ENCODE data around the gene PTPRN2.

The PTPRN2 gene

DNA sequence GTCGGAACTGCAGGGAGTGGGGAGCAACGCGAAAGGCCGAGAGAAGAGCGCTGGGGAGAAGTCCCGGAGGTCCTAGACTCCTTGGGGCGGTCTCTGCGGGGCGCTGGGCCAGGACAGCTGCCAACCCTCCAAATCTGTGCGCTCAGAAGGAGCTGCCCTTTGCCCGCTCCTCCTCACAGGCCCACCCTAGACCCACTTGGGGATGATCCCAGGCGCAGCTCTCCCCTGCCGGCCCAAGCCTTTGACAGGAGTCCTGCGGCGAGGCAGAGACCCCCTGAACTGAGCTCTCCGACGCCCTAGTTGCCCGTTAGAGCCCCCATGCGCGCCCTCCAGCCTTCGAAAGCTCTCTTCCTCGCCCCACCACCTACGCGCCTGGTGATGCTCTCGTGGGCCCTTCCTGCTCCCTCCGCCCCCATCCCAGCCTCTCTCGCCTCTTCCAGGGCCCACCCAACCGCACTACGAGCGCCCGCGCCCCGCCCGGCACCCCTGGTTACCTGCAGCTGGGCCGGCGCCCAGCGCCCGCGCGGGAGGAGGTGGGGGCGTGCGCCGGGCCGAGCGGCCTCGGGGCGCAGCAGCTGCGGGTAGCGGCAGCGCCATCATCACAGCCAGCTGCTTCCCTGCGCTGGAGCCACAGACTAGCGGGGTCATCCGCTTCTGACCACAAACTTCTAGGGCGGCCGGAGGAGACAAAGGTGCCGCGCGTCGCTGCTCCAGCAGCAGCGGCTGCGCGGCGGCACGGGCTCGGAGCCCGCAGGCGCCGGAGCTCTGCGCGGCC lies 897.4 kb downstream of the PTPRN2 start:
- FAIRE-seq: no peak

DNA sequence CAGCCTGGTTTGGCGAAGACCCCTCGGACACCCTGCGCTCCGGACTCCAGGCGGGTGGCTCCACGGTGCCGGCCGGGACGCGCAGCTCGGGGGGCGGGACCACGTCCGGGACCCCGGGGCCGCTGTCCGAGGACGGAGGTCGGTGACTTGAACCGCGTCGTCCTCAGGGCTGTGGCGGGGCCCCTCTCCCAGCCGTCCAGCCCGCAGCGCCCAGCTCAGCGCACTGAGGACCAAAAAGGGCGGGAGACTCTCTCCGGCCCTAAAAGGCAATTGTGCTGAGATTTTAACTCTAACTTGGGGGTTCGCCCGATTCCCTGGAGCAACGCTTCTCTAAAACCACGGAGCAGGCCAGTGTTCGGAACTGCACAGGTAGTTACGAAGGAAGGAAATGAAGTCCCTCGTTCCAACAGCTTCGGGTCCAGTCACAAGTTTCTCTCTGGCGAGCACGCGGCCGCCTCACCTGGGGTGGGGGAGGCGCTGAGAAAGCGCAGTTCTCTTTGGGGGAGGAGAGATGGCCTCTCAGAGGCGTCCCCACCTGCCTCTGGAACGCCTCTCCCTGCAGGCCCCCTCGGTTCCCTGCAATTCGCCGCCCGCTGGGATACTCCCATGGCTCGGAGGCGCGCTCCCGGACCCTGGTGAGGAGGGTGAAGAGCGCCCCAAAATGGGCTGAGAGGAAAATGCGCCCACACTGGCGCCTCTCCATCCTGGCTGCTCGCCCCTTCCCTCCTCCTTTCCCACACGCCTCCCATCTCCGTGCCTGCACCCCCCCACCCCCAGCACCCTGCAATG lies 898.2 kb downstream of the PTPRN2 start:
- FAIRE-seq: no peak

DNA sequence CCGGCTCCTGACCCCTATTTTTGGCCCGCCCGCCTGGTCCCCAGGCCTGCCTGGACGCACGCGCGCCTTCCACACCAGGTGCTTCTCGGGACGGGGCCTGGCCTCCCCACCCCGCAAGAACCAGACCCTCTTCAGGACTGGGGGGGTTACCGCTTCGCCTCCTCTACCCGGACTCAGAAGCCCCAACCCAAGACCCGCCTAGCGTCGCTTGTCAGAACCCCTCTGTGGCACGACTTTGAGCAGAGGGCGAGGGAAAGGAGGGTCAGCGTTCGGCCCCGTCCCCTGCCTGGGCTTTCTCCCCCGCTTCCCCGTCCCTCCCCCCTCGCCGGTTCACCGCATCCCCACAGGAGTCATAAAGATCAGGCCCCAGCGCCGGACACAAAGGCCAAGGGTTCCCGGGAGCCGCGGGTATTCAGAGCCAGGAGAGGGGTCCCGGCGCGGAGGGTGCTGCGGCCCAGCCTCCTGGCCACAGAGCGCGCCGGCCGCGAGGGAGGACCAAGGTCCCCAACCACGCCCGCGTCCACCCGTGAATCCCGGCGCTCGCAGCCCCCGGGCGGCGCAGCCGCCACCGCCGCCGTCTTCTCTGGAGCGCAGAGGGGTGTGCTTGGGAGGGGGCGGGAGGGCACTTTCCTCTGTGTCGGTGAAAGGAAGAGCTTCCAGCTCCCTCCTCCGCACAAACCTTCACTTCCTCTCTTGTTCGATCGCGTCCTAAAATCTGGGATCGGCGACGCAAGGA lies 898.9 kb downstream of the PTPRN2 start:
- FAIRE-seq: no peak

DNA sequence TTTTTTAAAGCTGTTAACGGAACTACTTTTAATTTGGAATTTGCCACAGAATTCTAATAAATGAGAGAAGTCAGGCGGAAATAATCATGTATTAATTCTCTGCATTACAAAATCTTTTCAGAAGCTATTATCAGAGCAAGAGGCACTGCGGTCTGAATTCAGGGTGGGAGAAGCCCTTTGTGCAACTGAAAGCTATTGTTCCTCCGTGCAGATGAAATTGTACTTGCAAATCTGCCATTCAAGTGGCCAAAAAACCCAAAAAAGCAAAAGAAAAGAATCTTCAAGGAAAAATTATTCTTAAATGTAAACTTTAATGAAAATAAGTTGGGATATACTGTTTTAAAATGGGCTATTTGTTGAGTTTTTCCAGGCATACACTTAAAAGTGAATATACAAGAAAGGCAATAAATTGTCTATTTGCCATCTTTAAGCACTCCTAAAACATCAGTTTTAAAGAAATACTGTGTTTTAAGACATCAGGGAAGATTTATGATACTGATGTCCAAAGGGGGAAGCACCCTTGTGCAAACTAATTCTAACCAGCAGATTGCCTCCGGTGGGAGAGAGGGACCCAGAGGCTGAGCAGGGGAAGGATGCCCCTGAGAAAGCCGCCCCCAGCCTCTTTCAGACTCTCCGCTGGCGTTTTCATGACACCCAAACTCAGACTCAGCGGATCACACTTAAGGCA lies 899.6 kb downstream of the PTPRN2 start:
- FAIRE-seq: no peak

DNA sequence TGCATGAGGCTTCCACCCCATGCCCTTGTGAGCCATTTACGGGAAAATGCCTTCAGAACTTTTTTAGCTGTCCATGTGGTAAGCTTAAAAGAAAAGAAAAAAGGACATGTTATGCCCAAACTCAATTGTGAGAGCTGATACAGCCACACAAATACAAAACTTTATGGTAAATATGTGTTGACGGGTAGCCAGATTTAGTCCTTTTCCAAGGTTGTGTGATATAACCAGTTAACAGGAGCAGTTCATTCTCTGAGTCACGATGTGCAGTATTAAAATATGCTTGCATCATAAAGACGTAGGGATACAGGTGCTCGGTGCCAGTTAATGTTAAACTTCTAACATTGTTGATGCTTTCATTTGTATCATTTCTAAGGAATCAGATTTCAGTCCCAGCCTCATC lies 900.5 kb downstream of the PTPRN2 start:
- no peak for FAIRE-seq

DNA sequence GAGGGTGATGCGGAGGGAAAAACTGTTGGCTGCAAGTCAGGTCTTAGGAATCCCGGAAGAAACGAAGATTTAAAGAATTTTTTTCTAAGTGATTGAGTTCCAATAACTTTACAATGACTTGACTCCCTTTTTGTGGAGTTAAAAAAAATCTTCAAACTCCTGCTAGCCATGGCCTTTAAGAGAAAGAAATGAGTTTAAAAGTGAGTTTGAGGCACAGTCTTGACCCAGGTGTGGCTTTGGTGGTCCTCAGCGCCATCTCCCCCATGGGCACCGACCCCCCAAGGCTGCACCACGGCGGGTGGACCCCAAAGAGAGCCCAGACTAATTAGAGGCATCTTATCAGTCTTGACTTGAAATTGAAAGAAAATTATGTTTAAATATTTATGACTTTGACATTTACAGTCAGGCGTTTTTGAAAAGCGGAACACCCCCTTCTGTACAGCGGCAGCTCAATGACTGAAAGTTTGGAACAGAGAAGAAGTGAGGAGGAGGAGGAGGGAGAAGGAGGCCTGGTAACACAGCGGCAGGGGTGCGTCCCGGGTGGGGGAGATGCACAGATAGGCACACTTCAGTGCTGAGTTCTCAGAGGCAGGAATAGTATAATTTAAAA lies 901.2 kb downstream of the PTPRN2 start:
- FAIRE-seq: no peak

DNA sequence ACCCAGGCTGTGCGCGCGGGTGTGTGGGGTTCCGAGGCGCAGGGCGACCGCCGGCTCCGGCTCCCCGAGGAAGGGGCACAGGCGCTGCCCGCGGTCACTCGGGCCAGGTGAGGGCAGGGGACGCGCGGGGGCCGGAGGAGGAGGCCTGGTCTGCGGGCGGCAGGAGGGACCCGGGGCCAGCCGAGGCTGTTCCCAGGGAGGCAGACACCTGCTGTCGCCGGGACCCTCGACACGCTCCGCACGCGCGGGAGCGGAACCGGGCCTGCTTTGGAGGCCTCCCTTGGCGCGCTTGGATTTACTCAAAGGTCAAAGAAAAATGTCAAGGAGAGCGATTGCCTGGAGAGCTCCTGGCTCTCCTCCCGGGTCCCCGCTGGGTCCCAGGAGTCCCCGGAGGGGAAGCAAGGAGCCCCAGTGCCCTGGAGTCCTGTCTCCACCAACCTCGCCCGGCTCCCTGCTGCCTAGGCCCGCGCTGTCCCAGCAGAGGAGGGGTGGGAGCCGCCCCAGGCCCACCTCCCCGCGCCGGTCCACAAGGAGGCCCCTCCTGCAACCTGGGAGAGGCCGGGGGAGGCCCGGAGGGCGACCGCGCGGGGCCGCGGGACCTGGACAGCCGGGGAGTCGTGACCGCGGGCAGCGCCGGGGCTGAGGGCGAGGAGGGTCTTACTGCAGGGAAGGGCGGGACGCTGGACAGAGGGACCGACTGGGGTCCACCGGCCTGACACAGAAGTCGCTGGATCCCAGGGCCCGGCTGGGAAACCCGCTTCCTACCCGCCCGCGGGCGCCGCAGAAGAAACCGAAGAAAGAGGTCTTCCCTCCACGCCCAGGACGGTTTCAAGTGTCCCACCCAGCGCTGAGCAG lies 902.0 kb downstream of the PTPRN2 start:
- FAIRE-seq: no peak

DNA sequence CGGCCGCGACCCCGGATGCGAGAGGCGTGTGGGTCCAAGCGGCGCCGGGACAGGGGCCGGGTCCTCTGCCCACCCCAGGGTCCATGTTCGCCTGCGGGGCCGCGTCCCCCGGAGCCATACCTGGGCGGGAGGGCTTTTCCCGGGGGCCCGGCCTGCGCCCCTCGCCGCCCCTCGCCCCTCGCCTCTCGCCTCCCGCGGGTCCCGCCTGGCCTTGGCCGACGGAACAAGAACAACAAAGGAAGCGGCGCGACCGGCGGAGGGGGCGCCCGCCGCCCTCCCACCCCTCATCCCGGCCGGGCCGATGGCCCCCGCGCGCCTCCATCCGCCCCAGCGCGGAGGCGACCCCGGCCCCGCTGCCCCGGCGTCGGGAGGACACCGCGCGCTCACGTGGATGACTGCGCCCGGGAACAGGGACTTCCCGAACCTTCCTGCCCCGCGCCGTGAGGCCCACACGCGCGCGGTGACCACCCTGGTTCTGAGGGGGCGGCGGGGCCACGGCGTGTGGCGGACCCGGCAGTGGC lies 902.7 kb downstream of the PTPRN2 start:
- FAIRE-seq: no peak

DNA sequence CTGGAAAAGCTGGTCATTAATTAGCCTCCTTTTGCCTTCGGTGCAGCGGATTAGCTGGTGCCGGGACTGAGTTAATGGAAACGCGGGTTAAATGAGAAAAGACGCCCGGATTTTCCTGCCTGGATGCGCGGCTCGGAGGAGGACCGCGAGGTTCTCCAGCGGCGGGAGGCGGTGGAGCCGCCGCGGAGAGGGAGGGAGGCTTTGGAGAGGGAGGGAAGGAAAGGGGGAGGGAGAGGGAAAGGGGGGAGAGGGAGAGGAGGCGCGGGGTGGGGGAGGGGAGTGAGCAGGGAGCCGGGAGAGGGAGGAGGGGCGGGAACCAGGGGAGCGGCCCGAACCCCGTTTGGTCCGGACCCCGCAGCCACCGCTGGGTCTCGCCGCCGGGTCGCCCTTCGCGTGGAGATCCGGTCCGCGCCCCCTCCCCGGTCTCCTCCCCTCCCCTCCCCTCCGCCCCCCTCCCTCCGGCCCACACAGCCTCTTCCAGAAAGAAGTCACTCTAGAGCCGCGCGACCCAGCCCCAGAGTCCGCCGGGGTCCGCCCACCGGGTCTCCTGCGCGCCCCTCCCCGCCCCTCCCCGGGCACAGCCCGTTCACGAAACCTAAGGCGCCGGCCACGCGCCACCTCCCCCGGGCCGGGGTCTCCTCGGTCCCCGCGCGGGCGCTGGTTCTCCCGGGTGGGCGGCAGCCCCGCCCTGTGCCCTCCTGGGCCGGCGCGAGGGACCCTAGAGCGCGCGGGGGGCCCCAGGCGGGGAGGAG lies 903.3 kb downstream of the PTPRN2 start:
- no peak for FAIRE-seq

DNA sequence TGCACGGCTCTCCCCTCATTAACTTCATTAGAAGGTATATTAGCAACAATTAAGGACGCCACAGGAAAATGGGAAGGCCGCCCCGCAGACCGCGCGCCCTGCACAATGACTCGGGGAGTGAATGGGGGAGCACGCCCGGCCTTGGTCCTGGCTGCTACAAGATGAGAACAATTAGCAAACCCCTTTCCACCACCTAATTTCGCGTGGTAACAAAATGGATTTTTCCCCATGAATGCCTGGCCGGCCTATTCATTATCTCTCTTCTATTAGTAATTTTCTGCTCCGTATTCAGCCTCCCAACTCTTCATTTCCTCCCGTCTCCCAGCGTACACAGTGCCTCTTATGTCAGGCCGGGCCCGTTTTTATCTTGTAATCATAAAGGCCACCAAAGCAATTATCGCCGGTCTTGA lies 903.9 kb downstream of the PTPRN2 start:
- FAIRE-seq: no peak

DNA sequence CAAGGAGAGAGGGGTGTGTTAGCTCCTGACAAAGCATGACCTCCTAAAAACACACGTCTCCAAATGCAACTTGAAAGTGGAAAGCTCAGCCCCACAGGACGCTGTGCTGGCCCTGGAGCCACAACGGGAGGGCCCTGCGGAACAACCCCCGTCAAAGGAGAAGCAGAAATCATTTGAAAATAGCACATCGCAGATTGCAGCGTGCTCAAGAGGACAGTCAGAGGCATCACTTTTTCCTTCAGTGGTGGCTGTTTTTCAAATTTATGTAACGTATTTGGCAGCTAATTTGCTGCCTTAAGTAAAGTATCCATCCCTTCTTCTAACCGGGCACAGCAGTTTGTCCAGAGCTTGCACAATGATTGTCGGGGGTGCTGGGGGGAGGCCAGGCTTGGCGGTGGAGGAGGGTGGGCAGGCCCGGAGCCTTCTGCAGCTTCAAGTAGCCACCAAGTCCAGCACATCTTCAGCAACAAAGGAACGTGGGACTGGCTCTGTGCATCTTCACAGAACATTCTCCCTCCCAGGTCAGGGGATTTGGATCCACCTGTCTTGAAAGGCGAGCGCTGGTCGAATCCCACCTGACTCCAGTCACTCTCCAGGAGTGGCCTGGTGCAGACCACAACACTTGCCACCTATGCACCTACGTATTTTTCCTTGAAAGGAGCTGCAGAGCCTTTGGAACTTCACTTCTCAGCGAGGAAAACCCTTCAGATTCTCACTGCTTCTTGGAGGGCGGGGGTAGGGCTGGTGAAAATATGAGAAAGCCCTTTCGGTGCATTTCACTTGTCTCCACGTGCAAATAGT lies 904.5 kb downstream of the PTPRN2 start:
- FAIRE-seq: no peak

DNA sequence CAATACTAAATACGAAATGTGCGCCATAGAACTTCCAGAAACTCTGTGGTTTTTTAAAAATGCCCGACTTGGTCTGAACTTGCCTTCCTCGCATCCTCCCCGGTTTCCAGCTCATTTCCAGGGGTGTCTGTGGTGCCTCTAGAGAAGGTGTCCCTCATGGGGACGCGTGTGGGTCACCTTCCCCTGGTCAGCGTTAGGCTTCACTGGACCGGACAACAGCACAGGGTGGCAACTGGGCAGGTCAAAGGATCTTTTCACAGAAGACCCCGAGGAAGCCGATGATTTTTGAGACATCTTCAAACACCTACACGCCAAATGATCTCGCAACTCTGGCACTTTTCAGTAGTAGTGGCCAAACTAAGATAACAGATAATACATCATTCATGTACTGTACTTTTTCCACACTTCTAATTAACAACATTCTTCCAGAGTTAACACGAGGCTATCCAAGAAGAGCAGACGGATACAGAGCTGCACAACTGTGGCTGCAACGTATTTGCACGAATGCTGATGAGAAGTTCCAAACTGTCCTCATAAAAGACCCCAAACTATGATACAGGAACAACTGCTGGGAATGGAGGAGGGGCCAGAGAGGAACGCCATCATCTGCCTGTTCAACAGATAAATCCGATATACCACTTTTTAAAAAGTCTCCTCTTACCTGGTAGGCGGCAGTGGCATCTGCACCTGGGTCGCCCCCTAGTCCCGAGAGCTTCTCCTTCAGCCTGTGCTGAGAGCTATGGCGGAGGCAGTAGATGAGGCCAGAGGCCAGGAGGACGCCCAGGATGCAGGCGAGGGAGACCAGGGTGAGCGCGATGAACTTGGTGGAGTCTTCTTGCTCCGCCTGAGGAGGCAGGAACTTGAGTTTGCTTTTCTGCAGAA lies 905.3 kb downstream of the PTPRN2 start:
- no peak for FAIRE-seq

DNA sequence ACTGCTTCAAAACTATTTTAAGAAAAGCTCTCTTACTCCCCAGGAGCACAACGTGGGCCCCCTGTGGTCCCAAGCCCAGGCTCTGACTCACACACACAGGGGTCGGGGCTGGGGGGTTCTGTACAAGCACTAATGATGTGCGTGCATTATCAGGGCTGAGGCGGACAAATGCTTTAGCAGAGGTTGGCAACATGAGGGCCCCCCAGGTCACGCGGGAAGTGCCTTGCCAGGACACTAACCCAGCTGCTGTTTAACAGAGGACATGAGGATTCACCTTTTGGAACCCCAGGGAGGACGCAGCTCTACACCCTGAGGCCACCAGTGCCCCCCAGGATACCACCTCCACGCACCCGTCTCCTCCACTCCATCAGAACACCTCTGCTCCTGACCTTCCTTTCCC lies 908.0 kb downstream of the PTPRN2 start:
- FAIRE-seq: no peak

DNA sequence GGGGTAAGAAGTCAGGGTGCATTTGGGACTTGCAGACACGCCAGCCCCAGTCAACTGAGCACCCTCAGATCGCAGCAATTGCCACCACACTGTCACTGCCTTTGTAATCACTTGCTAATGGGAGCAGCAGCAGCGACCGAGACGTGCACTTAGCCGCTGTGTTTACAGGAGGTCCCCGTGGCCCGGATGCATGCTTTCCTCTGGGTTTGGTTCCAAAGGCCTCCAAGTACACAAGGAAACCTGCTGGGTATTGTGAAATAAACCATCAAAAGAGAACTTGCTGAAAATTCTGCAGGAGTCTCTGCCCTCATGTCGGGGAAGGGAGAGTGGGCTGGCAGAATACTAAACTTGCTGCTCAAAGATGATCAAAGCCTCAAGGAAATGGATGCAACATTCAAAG lies 909.1 kb downstream of the PTPRN2 start:
- FAIRE-seq: no peak

DNA sequence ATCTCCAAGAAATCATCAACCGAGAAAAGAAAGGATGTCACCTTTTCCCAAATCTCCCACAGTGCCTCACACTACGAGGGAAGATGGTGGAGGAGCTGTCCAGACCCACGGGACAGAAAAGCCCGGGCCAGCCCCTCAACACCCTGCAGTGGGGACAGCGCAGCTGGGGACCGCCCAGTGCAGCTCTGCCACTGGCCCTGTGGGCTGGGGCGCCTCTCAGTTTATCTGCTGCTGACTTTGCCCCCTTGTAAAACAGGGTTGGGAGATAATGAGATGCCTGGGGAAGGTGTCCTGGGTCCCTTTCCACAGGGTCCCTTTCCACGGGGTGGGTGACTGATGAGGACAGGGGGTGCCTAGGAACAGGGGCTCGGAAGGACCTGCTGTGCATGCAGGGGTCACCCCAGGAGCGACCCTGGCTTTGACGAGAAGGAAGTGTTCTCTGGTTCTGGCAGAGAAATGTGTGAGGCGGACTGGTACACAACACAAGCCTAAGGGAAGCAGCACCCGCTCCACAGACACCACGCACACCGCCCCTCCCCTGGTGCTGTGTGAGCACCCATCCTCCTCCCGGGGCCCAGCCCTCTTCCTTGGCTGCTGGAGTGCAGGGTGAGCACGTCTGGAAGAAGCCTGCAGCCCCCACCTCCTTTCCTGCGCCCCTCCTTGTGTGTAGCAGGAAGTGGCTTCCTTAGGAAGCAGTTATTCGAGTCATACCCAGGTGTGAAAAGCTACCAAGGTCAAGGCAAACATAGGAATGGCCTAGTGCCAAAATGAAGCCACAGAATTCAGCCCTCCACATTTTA lies 911.0 kb downstream of the PTPRN2 start:
- no peak for FAIRE-seq

DNA sequence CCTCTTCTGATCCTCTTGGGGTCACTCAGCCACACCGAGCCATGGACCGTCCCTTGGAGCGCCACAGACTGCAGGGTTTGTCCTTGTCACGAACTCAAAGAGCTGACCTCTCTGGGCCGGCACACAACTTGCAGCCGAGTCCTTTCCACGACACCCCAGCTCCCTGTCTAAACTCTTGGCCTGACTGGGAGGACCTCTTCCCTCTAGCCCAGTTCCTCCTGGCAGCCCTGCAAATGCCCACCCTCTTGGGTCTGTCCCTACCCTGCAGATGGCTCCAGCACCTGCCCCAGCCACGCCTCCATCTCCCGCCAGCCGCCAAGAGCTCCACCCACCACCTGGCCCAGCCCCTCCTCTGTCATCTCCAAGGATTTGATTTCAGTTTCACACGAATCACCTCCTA lies 911.6 kb downstream of the PTPRN2 start:
- FAIRE-seq: no peak

DNA sequence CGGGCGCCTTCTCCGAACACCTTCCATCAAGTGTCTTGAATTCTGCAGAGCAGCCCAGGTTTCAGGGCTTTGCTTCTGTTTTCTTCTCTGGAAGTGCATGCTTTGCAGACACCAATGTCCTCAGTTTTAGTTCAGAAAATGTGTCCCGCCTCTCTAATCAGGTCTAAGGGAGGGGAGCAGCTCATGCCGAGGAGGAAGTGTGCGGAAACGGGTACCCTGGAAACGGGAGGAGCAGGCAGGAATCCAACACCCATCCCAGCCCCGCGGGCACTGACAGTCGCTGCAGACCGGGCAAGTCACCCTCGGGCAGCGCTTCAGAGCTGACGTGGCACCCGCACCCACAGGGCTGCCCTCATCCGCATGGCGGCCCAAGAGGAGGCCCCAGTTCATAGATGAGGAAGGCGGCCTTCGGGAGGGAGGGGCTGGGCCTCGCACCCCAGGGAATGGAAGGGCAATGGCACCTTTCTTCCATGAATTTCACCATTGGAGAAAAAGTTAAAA lies 912.1 kb downstream of the PTPRN2 start:
- no peak for FAIRE-seq

Data from islet of Langerhans (tissue), 1 donor.